ENCODE measurements around the gene CHMP4B. TPM values are rescaled to one million over a fixed set of nuclear protein-coding genes. Genes with fewer than 3 reads are reported as not detected.

The CHMP4B gene
- total RNA-seq, 1 experiment from 2014 or later: 72.5 TPM

- TF ChIP-seq CTCF (IDR thresholded peaks at IDR 0.05) (peak; percentile 30; the same call in 1 of the 2 replicates), KAT7 (CRISPR knock-in tag; IDR thresholded peaks at IDR 0.05; ENCODE audit: borderline replicate concordance) (no peak), JAZF1 (CRISPR knock-in tag; IDR thresholded peaks at IDR 0.05) (no peak), ATF1 (CRISPR knock-in tag; IDR thresholded peaks at IDR 0.05) (no peak)
- Mint-ChIP-seq H3K36me3 (no peaks in the 10 kb centered on the region), H3K27ac (no peak overlapping the region), H3K4me1 (no peaks in the 10 kb centered on the region), H3K27me3 (ENCODE audit: low read depth) (peaks cover 5% of the 10 kb centered on the region), H3K9me3 (no peaks in the 10 kb centered on the region), H3K4me3 (no peak overlapping the region)
- ATAC-seq: peak; percentile 64
- POLR2A ChIA-PET: no interaction called here
- CTCF ChIA-PET: interaction anchor here (0.6 to 3.5 kb wide), 13 partner anchors 10 to 787 kb away, joined by 3 to 20 read pairs (median 3); no protein-coding TSS in a partner anchor
- DNase-seq (ENCODE audit: low spot score): peak; percentile 36
Measured at GRCh38 chr20:33897313-33897912, 86.3 kb downstream of the CHMP4B start.

- Mint-ChIP-seq H3K36me3 (no peaks in the 10 kb centered on the region), H3K4me1 (no peaks in the 10 kb centered on the region), H3K4me3 (no peak overlapping the region), H3K27ac (no peak overlapping the region), H3K9me3 (no peaks in the 10 kb centered on the region), H3K27me3 (ENCODE audit: low read depth) (peaks cover 2% of the 10 kb centered on the region)
- TF ChIP-seq, protein P1, sequence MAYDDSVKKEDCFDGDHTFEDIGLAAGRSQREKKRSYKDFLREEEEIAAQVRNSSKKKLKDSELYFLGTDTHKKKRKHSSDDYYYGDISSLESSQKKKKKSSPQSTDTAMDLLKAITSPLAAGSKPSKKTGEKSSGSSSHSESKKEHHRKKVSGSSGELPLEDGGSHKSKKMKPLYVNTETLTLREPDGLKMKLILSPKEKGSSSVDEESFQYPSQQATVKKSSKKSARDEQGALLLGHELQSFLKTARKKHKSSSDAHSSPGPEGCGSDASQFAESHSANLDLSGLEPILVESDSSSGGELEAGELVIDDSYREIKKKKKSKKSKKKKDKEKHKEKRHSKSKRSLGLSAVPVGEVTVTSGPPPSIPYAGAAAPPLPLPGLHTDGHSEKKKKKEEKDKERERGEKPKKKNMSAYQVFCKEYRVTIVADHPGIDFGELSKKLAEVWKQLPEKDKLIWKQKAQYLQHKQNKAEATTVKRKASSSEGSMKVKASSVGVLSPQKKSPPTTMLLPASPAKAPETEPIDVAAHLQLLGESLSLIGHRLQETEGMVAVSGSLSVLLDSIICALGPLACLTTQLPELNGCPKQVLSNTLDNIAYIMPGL (CRISPR knock-in tag; IDR thresholded peaks at IDR 0.05): no peak
- TF ChIP-seq MAX (CRISPR knock-in tag; IDR thresholded peaks at IDR 0.05) (no peak), ESRRA (CRISPR knock-in tag; IDR thresholded peaks at IDR 0.05; ENCODE audit: borderline replicate concordance) (no peak), SMAD3 (CRISPR knock-in tag; IDR thresholded peaks at IDR 0.05; ENCODE audit: borderline replicate concordance) (no peak), NFE2L1 (CRISPR knock-in tag; IDR thresholded peaks at IDR 0.05) (no peak), RELA (CRISPR knock-in tag; IDR thresholded peaks at IDR 0.05; ENCODE audit: borderline replicate concordance) (no peak), ZNF423 (CRISPR knock-in tag; IDR thresholded peaks at IDR 0.05) (no peak), ARID4B (CRISPR knock-in tag; IDR thresholded peaks at IDR 0.05; ENCODE audit: borderline replicate concordance) (no peak), USF2 (CRISPR knock-in tag; IDR thresholded peaks at IDR 0.05) (no peak)
- TF ChIP-seq, protein P2, sequence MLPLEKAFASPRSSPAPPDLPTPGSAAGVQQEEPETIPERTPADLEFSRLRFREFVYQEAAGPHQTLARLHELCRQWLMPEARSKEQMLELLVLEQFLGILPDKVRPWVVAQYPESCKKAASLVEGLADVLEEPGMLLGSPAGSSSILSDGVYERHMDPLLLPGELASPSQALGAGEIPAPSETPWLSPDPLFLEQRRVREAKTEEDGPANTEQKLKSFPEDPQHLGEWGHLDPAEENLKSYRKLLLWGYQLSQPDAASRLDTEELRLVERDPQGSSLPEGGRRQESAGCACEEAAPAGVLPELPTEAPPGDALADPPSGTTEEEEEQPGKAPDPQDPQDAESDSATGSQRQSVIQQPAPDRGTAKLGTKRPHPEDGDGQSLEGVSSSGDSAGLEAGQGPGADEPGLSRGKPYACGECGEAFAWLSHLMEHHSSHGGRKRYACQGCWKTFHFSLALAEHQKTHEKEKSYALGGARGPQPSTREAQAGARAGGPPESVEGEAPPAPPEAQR (CRISPR knock-in tag; IDR thresholded peaks at IDR 0.05): no peak
- TF ChIP-seq, protein P3, sequence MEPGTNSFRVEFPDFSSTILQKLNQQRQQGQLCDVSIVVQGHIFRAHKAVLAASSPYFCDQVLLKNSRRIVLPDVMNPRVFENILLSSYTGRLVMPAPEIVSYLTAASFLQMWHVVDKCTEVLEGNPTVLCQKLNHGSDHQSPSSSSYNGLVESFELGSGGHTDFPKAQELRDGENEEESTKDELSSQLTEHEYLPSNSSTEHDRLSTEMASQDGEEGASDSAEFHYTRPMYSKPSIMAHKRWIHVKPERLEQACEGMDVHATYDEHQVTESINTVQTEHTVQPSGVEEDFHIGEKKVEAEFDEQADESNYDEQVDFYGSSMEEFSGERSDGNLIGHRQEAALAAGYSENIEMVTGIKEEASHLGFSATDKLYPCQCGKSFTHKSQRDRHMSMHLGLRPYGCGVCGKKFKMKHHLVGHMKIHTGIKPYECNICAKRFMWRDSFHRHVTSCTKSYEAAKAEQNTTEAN (CRISPR knock-in tag; IDR thresholded peaks at IDR 0.05): no peak
- TF ChIP-seq, protein P4, sequence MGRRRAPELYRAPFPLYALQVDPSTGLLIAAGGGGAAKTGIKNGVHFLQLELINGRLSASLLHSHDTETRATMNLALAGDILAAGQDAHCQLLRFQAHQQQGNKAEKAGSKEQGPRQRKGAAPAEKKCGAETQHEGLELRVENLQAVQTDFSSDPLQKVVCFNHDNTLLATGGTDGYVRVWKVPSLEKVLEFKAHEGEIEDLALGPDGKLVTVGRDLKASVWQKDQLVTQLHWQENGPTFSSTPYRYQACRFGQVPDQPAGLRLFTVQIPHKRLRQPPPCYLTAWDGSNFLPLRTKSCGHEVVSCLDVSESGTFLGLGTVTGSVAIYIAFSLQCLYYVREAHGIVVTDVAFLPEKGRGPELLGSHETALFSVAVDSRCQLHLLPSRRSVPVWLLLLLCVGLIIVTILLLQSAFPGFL (CRISPR knock-in tag; IDR thresholded peaks at IDR 0.05; ENCODE audit: borderline replicate concordance): no peak
- ATAC-seq (no peak), DNase-seq (ENCODE audit: low spot score) (no peak)
- ChIA-PET POLR2A (no interaction called here), CTCF (interaction anchor here (0.7 to 3.5 kb wide), 5 partner anchors 15 to 107 kb away, joined by 3 to 20 read pairs (median 3); no protein-coding TSS in a partner anchor)
Measured at GRCh38 chr20:33899106-33899505, 88.0 kb downstream of the CHMP4B start.
